SK-N-MC (cell line): Measurements from ENCODE around the gene DLG5.

ENCODE experiments used
- EZH2 ChIP-seq: fragments of 200-600 bp; sonication (generic); IDR thresholded peaks from one replicate; pipeline ENCODE4 v1.6.1; 2017; ENCODE audit warnings: antibody characterized with exemption
- POLR2AphosphoS5 ChIP-seq: IDR thresholded peaks from 2 replicates; pipeline ENCODE4 v1.6.1; 2012; ENCODE audit warnings: mild to moderate bottlenecking, low read depth, low read length, borderline replicate concordance

DNA sequence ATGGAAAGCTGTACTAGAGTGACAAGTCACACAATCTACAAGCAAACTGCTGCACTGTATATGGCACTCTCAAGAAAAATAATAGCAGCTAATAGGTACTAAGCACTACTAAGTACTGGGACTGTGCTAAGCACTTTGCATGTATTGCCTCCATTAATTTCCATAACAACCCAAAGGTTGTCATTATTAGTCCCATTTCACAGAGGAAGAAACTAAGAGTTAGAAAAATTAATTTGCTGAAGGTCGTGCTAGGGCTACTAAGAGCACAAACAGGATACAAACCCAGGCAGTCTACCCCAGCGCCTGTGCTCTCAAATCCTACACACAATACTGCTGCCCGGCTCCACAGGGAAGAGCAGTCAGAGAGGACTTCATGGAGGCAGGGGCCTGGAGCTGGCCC, 51.7 kb downstream of the DLG5 start:
- TF ChIP-seq EZH2 (no peak), POLR2AphosphoS5 (no peak)
